ENCODE data around the gene SPRYD3. TPM values are rescaled to one million over a fixed set of nuclear protein-coding genes. Genes with fewer than 3 reads are reported as not detected.
"Not testable (repeated sequence)": the region's sequence is repeated elsewhere in the genome, so short reads cannot be mapped to it uniquely, and the experiment has no call there.

SPRYD3 gene
- total and polyA plus RNA-seq, 12 donors = 16.4 to 74.6 (median 43.1) TPM

DNA sequence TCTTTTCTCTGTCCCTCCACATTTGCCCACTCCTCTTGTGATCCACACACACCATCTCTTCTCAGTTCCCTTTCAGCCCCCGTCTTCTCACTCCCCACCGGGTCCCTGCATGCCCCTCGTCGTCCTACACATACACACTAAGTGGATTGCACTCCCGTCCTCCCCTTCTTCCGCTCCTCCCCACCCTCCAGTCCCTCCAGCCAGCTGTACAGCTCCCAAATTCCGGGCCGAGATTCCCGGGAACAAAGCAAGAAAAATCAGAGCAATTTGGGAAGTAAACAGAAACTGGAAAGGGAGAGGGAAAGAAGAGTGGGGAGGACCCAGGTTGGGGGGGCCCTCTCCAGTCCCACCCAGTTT lies 18.0 kb upstream of the SPRYD3 start:
- H3K27ac ChIP-seq = peak overlapping the region in 4 of 5 donors; percentile 33 to 93 (median 58)
- H3K9me3 ChIP-seq (replicated peaks in 1 of 3) = no peaks in the 10 kb centered on the region
- peak overlapping the region in 2 of 4 donors; percentile 41 to 64 for H3K4me3 ChIP-seq
- H3K4me1 ChIP-seq (replicated peaks in 1 of 2) = peaks cover 0 to 33% of the 10 kb centered on the region in 2 donors
- intact Hi-C loops (cut with DNase I) = no loop called here
- no peaks in the 10 kb centered on the region for H3K27me3 ChIP-seq
- WGBS, 4 donors = 1 to 2% (median 2%) methylated on average over 9 of the region's 9 CpGs
- no peak for TF ChIP-seq CTCF (IDR thresholded peaks at IDR 0.05)
- TF ChIP-seq POLR2A (IDR thresholded peaks at IDR 0.05) = no peak
- DNase-seq = peak in 1 of 7 donors; percentile 51
- H3K36me3 ChIP-seq (replicated peaks in 1 of 2) = no peaks in the 10 kb centered on the region

DNA sequence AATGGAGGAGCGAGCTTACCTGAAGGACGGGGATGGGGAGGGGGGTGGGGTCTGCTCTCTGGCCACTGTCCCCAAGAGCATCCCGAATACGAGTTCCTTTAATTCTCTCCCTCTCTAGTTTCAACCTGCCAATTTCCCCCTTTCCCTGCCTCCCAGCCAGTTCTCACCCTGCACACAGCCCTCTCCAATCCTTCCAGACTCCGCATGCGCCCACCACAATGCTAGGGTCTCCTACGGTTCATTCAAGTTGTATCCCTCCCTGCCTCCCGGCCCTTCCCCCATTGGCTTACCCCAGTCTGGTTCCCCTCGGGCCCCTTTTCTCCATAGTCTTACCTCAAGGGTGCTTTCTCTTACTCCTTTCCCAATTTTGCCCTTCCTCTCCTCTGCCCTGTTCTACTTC lies 17.6 kb upstream of the SPRYD3 start:
- Histone ChIP-seq H3K36me3 (replicated peaks in 1 of 2) (no peaks in the 10 kb centered on the region), H3K27me3 (no peaks in the 10 kb centered on the region), H3K27ac (peak overlapping the region in 3 of 5 donors; percentile 33 to 93 (median 64)), H3K4me1 (replicated peaks in 1 of 2) (peaks cover 0 to 33% of the 10 kb centered on the region in 2 donors), H3K9me3 (replicated peaks in 1 of 3) (no peaks in the 10 kb centered on the region), H3K4me3 (peak overlapping the region in 1 of 4 donors; percentile 64)
- DNase-seq = peak in 1 of 7 donors; percentile 43
- intact Hi-C loops (cut with DNase I) = no loop called here
- WGBS, 4 donors = 33 to 43% (median 41%) methylated on average over 8 to 9 of the region's 9 CpGs
- no peak for TF ChIP-seq POLR2A (IDR thresholded peaks at IDR 0.05)
- TF ChIP-seq CTCF (IDR thresholded peaks at IDR 0.05) = no peak

DNA sequence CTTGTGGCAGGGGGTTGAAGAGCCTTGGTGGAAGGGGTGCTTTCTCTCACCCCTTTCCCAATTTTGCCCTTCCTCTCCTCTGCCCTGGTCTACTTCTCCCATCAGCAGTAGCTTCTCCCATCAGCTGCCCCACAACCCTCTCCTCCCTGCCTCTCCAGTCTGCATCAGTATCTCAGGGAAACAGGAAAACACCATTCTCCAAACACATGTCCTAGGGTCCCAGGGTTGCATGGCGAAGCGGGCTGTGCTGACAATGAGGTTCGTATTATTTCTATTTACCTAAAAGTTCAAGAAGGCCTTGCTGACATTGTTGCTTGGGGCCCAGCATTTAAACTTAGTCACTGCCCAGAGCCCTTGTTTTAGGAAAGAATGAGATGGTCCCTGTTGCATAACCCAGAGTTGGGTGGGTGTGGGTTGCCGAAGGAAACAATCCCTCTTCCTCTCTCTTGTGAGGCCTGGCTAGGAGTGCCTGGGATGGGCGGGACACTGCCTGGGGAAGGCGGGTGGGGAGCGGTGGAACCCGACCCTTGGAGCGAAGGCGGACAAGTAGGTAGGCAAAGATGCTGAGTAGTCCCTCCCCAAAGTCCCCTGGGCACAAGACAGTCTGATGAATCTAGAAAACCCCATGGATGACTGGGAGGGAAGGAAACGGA lies 17.0 kb upstream of the SPRYD3 start:
- Histone ChIP-seq H3K4me3 (no peak overlapping the region), H3K4me1 (replicated peaks in 1 of 2) (peaks cover 0 to 33% of the 10 kb centered on the region in 2 donors), H3K27me3 (no peaks in the 10 kb centered on the region), H3K27ac (peak overlapping the region in 2 of 5 donors; percentile 64 to 93), H3K36me3 (replicated peaks in 1 of 2) (no peaks in the 10 kb centered on the region), H3K9me3 (replicated peaks in 1 of 3) (no peaks in the 10 kb centered on the region)
- 59 to 65% (median 64%) methylated on average over 11 of the region's 11 CpGs for WGBS, 4 donors
- peak in 5 of 7 donors; percentile 42 to 78 (median 65) for DNase-seq
- TF ChIP-seq CTCF (IDR thresholded peaks at IDR 0.05) = no peak
- TF ChIP-seq POLR2A (IDR thresholded peaks at IDR 0.05) = peak in 1 of 2 donors; percentile 15
- intact Hi-C loops (cut with DNase I) = no loop called here

GRCh38 chr12:53095596-53095895 lies 16.4 kb upstream of the SPRYD3 start:
- H3K9me3 ChIP-seq (replicated peaks in 1 of 3); H3K36me3 ChIP-seq (replicated peaks in 1 of 2); intact Hi-C loops (cut with DNase I); H3K27me3 ChIP-seq; H3K4me3 ChIP-seq: not testable (repeated sequence)
- DNase-seq = peak in 1 of 7 donors; percentile 41
- Histone ChIP-seq H3K4me1 (replicated peaks in 1 of 2) (peaks cover 0 to 33% of the 10 kb centered on the region in 2 donors), H3K27ac (peak overlapping the region in 2 of 5 donors; percentile 57 to 93)
- WGBS, 4 donors = 84 to 96% (median 93%) methylated on average over 3 of the region's 3 CpGs

GRCh38 chr12:53094796-53095595 lies 15.8 kb upstream of the SPRYD3 start:
- H3K27ac ChIP-seq; intact Hi-C loops (cut with DNase I); H3K4me3 ChIP-seq; H3K27me3 ChIP-seq; H3K36me3 ChIP-seq (replicated peaks in 1 of 2); H3K9me3 ChIP-seq (replicated peaks in 1 of 3): not testable (repeated sequence)
- H3K4me1 ChIP-seq (replicated peaks in 1 of 2) = peaks cover 0 to 31% of the 10 kb centered on the region in 2 donors
- WGBS, 4 donors = 80 to 85% (median 81%) methylated on average over 5 of the region's 5 CpGs
- DNase-seq = peak in 1 of 7 donors; percentile 28
